ENCODE measurements around the gene CHD6.

CHD6 gene

DNA sequence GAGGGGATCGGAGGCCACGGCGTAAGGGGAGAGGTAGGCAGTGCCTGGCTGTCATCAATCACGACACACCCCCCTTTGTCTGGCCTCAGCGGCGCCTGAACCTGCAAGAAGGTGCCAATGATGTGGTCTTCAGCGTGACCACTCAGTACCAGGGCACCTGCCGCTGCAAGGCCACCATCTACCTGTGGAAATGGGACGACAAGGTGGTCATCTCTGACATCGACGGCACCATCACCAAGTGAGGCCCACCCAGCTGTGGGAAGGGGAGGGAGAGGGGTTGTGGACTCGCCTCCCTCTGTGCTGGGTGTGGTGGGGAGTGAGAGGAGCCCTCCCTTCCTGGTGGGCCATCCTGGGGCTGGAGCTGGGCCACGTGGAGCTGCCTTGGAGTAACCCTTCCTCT is 261.2 kb downstream of the CHD6 start:
- no peak for ATAC-seq
- TF ChIP-seq OSR1 (CRISPR knock-in tag; IDR thresholded peaks at IDR 0.05) (no peak), RARB (CRISPR knock-in tag; IDR thresholded peaks at IDR 0.05) (no peak), SNAI2 (CRISPR knock-in tag; IDR thresholded peaks at IDR 0.05) (no peak), CSDC2 (CRISPR knock-in tag; IDR thresholded peaks at IDR 0.05) (no peak), TOX (CRISPR knock-in tag; IDR thresholded peaks at IDR 0.05; ENCODE audit: borderline replicate concordance) (no peak), GLIS3 (CRISPR knock-in tag; IDR thresholded peaks at IDR 0.05) (no peak), ZC3H10 (CRISPR knock-in tag; IDR thresholded peaks at IDR 0.05) (no peak), ZNF565 (CRISPR knock-in tag; conservative IDR thresholded peaks at IDR 0.05; ENCODE audit: low read depth) (no peak)
- TF ChIP-seq, protein P1, sequence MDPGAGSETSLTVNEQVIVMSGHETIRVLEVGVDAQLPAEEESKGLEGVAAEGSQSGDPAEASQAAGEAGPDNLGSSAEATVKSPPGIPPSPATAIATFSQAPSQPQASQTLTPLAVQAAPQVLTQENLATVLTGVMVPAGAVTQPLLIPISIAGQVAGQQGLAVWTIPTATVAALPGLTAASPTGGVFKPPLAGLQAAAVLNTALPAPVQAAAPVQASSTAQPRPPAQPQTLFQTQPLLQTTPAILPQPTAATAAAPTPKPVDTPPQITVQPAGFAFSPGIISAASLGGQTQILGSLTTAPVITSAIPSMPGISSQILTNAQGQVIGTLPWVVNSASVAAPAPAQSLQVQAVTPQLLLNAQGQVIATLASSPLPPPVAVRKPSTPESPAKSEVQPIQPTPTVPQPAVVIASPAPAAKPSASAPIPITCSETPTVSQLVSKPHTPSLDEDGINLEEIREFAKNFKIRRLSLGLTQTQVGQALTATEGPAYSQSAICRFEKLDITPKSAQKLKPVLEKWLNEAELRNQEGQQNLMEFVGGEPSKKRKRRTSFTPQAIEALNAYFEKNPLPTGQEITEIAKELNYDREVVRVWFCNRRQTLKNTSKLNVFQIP (CRISPR knock-in tag; IDR thresholded peaks at IDR 0.05; ENCODE audit: borderline replicate concordance, low read depth), result no peak
- TF ChIP-seq, protein P2, sequence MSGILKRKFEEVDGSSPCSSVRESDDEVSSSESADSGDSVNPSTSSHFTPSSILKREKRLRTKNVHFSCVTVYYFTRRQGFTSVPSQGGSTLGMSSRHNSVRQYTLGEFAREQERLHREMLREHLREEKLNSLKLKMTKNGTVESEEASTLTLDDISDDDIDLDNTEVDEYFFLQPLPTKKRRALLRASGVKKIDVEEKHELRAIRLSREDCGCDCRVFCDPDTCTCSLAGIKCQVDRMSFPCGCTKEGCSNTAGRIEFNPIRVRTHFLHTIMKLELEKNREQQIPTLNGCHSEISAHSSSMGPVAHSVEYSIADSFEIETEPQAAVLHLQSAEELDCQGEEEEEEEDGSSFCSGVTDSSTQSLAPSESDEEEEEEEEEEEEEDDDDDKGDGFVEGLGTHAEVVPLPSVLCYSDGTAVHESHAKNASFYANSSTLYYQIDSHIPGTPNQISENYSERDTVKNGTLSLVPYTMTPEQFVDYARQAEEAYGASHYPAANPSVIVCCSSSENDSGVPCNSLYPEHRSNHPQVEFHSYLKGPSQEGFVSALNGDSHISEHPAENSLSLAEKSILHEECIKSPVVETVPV (CRISPR knock-in tag; IDR thresholded peaks at IDR 0.05), result no peak
- TF ChIP-seq, protein P3, sequence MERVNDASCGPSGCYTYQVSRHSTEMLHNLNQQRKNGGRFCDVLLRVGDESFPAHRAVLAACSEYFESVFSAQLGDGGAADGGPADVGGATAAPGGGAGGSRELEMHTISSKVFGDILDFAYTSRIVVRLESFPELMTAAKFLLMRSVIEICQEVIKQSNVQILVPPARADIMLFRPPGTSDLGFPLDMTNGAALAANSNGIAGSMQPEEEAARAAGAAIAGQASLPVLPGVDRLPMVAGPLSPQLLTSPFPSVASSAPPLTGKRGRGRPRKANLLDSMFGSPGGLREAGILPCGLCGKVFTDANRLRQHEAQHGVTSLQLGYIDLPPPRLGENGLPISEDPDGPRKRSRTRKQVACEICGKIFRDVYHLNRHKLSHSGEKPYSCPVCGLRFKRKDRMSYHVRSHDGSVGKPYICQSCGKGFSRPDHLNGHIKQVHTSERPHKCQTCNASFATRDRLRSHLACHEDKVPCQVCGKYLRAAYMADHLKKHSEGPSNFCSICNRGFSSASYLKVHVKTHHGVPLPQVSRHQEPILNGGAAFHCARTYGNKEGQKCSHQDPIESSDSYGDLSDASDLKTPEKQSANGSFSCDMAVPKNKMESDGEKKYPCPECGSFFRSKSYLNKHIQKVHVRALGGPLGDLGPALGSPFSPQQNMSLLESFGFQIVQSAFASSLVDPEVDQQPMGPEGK (CRISPR knock-in tag; IDR thresholded peaks at IDR 0.05; ENCODE audit: borderline replicate concordance), result no peak

DNA sequence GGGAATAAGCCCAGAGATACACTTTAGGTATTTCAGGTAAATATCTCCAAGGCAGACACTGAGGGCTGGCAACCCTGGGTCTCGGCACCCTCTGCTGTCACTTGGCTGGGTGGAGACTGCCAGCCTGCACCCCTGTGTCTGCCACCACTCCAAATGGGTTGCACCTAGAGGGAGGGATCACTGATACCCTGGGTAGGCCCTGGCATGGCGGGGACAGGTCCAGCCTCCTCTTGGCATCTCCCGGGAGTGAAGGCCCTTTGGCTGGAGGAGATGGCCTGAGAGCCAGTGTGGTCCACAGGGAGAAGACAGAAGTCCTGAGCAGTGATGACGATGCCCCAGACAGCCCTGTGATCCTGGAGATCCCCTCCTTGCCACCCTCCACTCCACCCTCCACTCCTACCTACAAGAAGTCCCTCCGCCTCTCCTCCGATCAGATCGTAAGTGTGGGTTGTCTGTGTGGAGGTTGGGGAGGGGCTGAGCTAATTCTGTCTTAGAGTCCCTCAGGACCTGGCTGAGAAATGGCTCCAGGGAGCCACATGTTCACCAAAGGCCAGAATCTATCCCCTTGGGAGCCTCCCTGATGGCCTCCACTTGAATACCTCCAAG is 262.5 kb downstream of the CHD6 start:
- TF ChIP-seq, protein P4, sequence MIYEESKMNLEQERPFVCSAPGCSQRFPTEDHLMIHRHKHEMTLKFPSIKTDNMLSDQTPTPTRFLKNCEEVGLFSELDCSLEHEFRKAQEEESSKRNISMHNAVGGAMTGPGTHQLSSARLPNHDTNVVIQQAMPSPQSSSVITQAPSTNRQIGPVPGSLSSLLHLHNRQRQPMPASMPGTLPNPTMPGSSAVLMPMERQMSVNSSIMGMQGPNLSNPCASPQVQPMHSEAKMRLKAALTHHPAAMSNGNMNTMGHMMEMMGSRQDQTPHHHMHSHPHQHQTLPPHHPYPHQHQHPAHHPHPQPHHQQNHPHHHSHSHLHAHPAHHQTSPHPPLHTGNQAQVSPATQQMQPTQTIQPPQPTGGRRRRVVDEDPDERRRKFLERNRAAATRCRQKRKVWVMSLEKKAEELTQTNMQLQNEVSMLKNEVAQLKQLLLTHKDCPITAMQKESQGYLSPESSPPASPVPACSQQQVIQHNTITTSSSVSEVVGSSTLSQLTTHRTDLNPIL (CRISPR knock-in tag; IDR thresholded peaks at IDR 0.05; ENCODE audit: low read depth), result no peak
- TF ChIP-seq, protein P3 (CRISPR knock-in tag; IDR thresholded peaks at IDR 0.05; ENCODE audit: borderline replicate concordance), result no peak
- TF ChIP-seq OSR1 (CRISPR knock-in tag; IDR thresholded peaks at IDR 0.05) (no peak), ZC3H10 (CRISPR knock-in tag; IDR thresholded peaks at IDR 0.05) (no peak), ARNTL (CRISPR knock-in tag; IDR thresholded peaks at IDR 0.05; ENCODE audit: borderline replicate concordance, low read depth) (no peak), TCF4 (CRISPR knock-in tag; IDR thresholded peaks at IDR 0.05; ENCODE audit: borderline replicate concordance) (no peak), ESRRG (CRISPR knock-in tag; IDR thresholded peaks at IDR 0.05) (no peak), CSDC2 (CRISPR knock-in tag; IDR thresholded peaks at IDR 0.05) (no peak), SNAI2 (CRISPR knock-in tag; IDR thresholded peaks at IDR 0.05) (no peak), ISL1 (CRISPR knock-in tag; IDR thresholded peaks at IDR 0.05) (no peak), ZNF8 (CRISPR knock-in tag; IDR thresholded peaks at IDR 0.05) (no peak), ZNF565 (CRISPR knock-in tag; conservative IDR thresholded peaks at IDR 0.05; ENCODE audit: low read depth) (no peak)
- TF ChIP-seq, protein P1 (CRISPR knock-in tag; IDR thresholded peaks at IDR 0.05; ENCODE audit: borderline replicate concordance, low read depth), result no peak
- TF ChIP-seq, protein P5, sequence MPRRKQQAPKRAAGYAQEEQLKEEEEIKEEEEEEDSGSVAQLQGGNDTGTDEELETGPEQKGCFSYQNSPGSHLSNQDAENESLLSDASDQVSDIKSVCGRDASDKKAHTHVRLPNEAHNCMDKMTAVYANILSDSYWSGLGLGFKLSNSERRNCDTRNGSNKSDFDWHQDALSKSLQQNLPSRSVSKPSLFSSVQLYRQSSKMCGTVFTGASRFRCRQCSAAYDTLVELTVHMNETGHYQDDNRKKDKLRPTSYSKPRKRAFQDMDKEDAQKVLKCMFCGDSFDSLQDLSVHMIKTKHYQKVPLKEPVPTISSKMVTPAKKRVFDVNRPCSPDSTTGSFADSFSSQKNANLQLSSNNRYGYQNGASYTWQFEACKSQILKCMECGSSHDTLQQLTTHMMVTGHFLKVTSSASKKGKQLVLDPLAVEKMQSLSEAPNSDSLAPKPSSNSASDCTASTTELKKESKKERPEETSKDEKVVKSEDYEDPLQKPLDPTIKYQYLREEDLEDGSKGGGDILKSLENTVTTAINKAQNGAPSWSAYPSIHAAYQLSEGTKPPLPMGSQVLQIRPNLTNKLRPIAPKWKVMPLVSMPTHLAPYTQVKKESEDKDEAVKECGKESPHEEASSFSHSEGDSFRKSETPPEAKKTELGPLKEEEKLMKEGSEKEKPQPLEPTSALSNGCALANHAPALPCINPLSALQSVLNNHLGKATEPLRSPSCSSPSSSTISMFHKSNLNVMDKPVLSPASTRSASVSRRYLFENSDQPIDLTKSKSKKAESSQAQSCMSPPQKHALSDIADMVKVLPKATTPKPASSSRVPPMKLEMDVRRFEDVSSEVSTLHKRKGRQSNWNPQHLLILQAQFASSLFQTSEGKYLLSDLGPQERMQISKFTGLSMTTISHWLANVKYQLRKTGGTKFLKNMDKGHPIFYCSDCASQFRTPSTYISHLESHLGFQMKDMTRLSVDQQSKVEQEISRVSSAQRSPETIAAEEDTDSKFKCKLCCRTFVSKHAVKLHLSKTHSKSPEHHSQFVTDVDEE (CRISPR knock-in tag; IDR thresholded peaks at IDR 0.05), result no peak

More for the DNA sequence above, 262.5 kb downstream of the CHD6 start:
- ATAC-seq, result no peak
